ENCODE results near the gene MOV10L1. TPM values are rescaled to one million over a fixed set of nuclear protein-coding genes. Genes with fewer than 3 reads are reported as not detected.

Gene MOV10L1
- total and polyA plus RNA-seq, 2 experiments from 2014 or later: 0.73 to 1.8 TPM

GRCh38 chr22:50083462-50084079, 6.2 kb upstream of the MOV10L1 start (continued):
- TF ChIP-seq ZNF462 (CRISPR knock-in tag; IDR thresholded peaks at IDR 0.05) (no peak), REST (IDR thresholded peaks at IDR 0.05; ENCODE audit: unreplicated experiment) (no peak), POLR2AphosphoS5 (IDR thresholded peaks at IDR 0.05; ENCODE audit: low read depth) (no peak), ETS1 (IDR thresholded peaks at IDR 0.05) (no peak)

All from GM23338 (cell line).